HepG2 (cell line): ENCODE measurements around the gene UGT1A7. TPM values are rescaled to one million over a fixed set of nuclear protein-coding genes. Genes with fewer than 3 reads are reported as not detected.

Source experiments
- ATAC-seq: fragments of 200-7000 bp; cut with Tn5 transposase; 3 replicates; pipeline ENCODE4 v1.9.1; 2020; ENCODE audit warnings: mild to moderate bottlenecking, moderate library complexity
- BruUV-seq: library from RNA; stranded (reverse); fragments of 400-500 nt; replicated peaks from 2 replicates; lab custom pipeline; 2021; lab: Mats Ljungman, UMichigan
- CTCF ChIA-PET: fragments of 300-600 bp; formaldehyde crosslinking; extraction: SDS; loops from one replicate; lab custom pipeline; 2021; ENCODE audit warnings: low total read pairs, inconsistent platforms, low intra/inter-chr PET ratio; lab: Yijun Ruan, JAX
- POLR2A ChIA-PET: fragments of 350-600 bp; sonication (Branson Sonifier 250); formaldehyde crosslinking; loops from one replicate; lab custom pipeline; 2020; ENCODE audit warnings: antibody characterized with exemption, inconsistent platforms; lab: Yijun Ruan, JAX
- DNase-seq: peaks from one replicate; pipeline ENCODE4 v3.0.0-alpha.2; 2015; ENCODE audit warnings: low spot score
- FAIRE-seq: peaks from 3 replicates; lab custom pipeline; 2011; peaks lifted over from hg19 to GRCh38; lab: Jason Lieb, UNC
- H2AFZ ChIP-seq: one replicate; pipeline ENCODE4 v1.6.1; 2011; ENCODE audit warnings: low read length, inconsistent platforms
- H3K27ac ChIP-seq: fragments of 300-600 bp; 3 replicates; pipeline ENCODE4 v1.8.0; 2011; ENCODE audit warnings: mixed run types, mild to moderate bottlenecking, mixed read lengths, low read length, inconsistent platforms; ENCODE audit not compliant: insufficient read depth; ENCODE audit errors: extremely low read length
- H3K27me3 ChIP-seq, 2 experiments: fragments of 200-600 bp in 1 of 2; 2 replicates in 1 of 2; 3 replicates in 1 of 2; pipeline versions ENCODE4 v1.6.0 to v1.8.0; 2011; ENCODE audit warnings: low read length in 2 of 2, mild to moderate bottlenecking in 2 of 2, moderate library complexity in 2 of 2, inconsistent platforms in 1 of 2; ENCODE audit not compliant: insufficient read depth in 2 of 2, control insufficient read depth in 1 of 2
- H3K36me3 ChIP-seq, 2 experiments: fragments of 200-600 bp in 1 of 2; replicated peaks in 1 of 2; 2 replicates in 1 of 2; 3 replicates in 1 of 2; pipeline versions ENCODE4 v1.5.1 to v1.8.0; 2011; ENCODE audit warnings: low read length in 2 of 2, inconsistent platforms in 1 of 2; ENCODE audit not compliant: insufficient read depth in 2 of 2, control insufficient read depth in 1 of 2
- H3K4me1 ChIP-seq: 2 replicates; pipeline ENCODE4 v1.5.1; 2012; ENCODE audit warnings: low read length, inconsistent platforms; ENCODE audit not compliant: insufficient read depth
- H3K4me2 ChIP-seq: 2 replicates; pipeline ENCODE4 v1.6.0; 2011; ENCODE audit warnings: low read depth, low read length, inconsistent platforms
- H3K4me3 ChIP-seq, 3 experiments: fragments of 200-600 bp in 1 of 3; sonication (generic), shearing (Covaris generic) in 1 of 3; replicated peaks in 1 of 3; 2 replicates each; pipeline ENCODE4 v1.5.1; 2011 to 2016; ENCODE audit warnings: low read length in 3 of 3, inconsistent platforms in 2 of 3, low read depth in 2 of 3, mild to moderate bottlenecking in 2 of 3, control low read depth in 1 of 3, mixed read lengths in 1 of 3; ENCODE audit not compliant: insufficient read depth in 1 of 3
- H3K79me2 ChIP-seq: one replicate; pipeline ENCODE4 v1.6.1; 2011; ENCODE audit warnings: low read length, inconsistent platforms; ENCODE audit not compliant: insufficient read depth
- H3K9ac ChIP-seq: 2 replicates; pipeline ENCODE4 v1.6.0; 2011; ENCODE audit warnings: mild to moderate bottlenecking, low read depth, low read length, inconsistent platforms; ENCODE audit not compliant: insufficient read depth
- H3K9me3 ChIP-seq: 2 replicates; pipeline ENCODE4 v1.5.1; 2012; ENCODE audit warnings: mild to moderate bottlenecking, low read length
- H4K20me1 ChIP-seq: 2 replicates; pipeline ENCODE4 v1.6.0; 2011; ENCODE audit warnings: inconsistent platforms, mild to moderate bottlenecking, low read length, moderate library complexity; ENCODE audit not compliant: insufficient read depth
- ARHGAP35 ChIP-seq: sonication (generic); formaldehyde crosslinking; IDR thresholded peaks from 2 replicates; pipeline ENCODE4 v1.9.0; 2022; ENCODE audit warnings: mild to moderate bottlenecking, inconsistent platforms, moderate library complexity, missing genetic modification reagents, borderline replicate concordance
- FOXK2 ChIP-seq: fragments of 450-650 bp; IDR thresholded peaks from 2 replicates; pipeline ENCODE4 v1.6.1; 2016
- KLF11 ChIP-seq: IDR thresholded peaks from 2 replicates; pipeline ENCODE4 v1.6.1; 2016; ENCODE audit warnings: missing compliant biosample characterization
- PPARG ChIP-seq: conservative IDR thresholded peaks from 2 replicates; pipeline ENCODE4 v1.6.1; 2016; ENCODE audit warnings: missing biosample characterization, missing genetic modification reagents
- ZNF251 ChIP-seq: sonication (generic); formaldehyde crosslinking; IDR thresholded peaks from 2 replicates; pipeline ENCODE4 v1.9.0; 2021; ENCODE audit warnings: mild to moderate bottlenecking, missing genetic modification reagents
- ZNF510 ChIP-seq: sonication (generic); formaldehyde crosslinking; IDR thresholded peaks from 2 replicates; pipeline ENCODE4 v1.4.0; 2020; ENCODE audit warnings: low read depth, mild to moderate bottlenecking, missing genetic modification reagents
- ZNF607 ChIP-seq: sonication (generic); formaldehyde crosslinking; IDR thresholded peaks from 2 replicates; pipeline ENCODE4 v1.5.1; 2020; ENCODE audit warnings: missing genetic modification reagents, mild to moderate bottlenecking, borderline replicate concordance
- ZNF703 ChIP-seq: sonication (generic); formaldehyde crosslinking; IDR thresholded peaks from 2 replicates; pipeline ENCODE4 v1.5.1; 2020; ENCODE audit warnings: missing genetic modification reagents, mild to moderate bottlenecking, moderate library complexity, borderline replicate concordance
- ZNF788 ChIP-seq: sonication (generic); formaldehyde crosslinking; IDR thresholded peaks from 2 replicates; pipeline ENCODE4 v1.5.0; 2020; ENCODE audit warnings: mild to moderate bottlenecking, missing genetic modification reagents, borderline replicate concordance
- WGBS: methylation state at CpG from one replicate; pipeline ENCODE4 v1.1.6; 2017; ENCODE audit warnings: low lambda C conversion rate; 5-methylcytosine and 5-hydroxymethylcytosine counted together
- in situ Hi-C: cut with HindIII; loops from 2 replicates; pipeline ENCODE4 v1.10.0; 2017; ENCODE audit warnings: low pct_unique_long_range_greater_than_20kb; ENCODE audit not compliant: extremely low pct_ligation_motif_present
- intact Hi-C: fragments of 100-400 bp; cut with micrococcal nuclease; formaldehyde crosslinking; loops from one replicate; pipeline ENCODE4 v1.10.0; 2022; ENCODE audit not compliant: unreplicated experiment
- polyA plus RNA-seq, 8 experiments: library from polyadenylated mRNA; depleted of rRNA in 3 of 8; stranded (reverse) in 7 of 8; unstranded in 1 of 8; fragments of >200 nt; fragmentation: Illumina TruSeq in 4 of 8; extraction: Trizol in 4 of 8; gene quantifications; 2 replicates each; pipeline versions ENCODE4 v1.2.1 to v1.2.3, GENCODE V29; 2011 to 2016; ENCODE audit warnings: low read depth in 4 of 8, missing spikeins in 1 of 8, mixed read lengths in 1 of 8; ENCODE audit not compliant: insufficient read depth in 1 of 8
- total RNA-seq, 5 experiments: library from RNA; depleted of rRNA; stranded (reverse); fragments of >200 nt; fragmentation: Illumina TruSeq; extraction: Trizol; gene quantifications; 2 replicates each; pipeline ENCODE4 v1.2.3, GENCODE V29; 2016; ENCODE audit warnings: low read depth in 1 of 5
- TF ChIP-seq, protein P1 (sequence below): IDR thresholded peaks from 2 replicates; pipeline ENCODE4 v1.4.0; 2020; ENCODE audit warnings: mild to moderate bottlenecking, missing genetic modification reagents
- TF ChIP-seq, protein P2 (sequence below): sonication (generic); formaldehyde crosslinking; IDR thresholded peaks from 2 replicates; pipeline ENCODE4 v1.4.0; 2020; ENCODE audit warnings: missing genetic modification reagents

Gene UGT1A7
- total and polyA plus RNA-seq, 2 of the 13 experiments (the other 11 are each of a cell fraction or from before 2014, with no cell fraction given): not detected

DNA sequence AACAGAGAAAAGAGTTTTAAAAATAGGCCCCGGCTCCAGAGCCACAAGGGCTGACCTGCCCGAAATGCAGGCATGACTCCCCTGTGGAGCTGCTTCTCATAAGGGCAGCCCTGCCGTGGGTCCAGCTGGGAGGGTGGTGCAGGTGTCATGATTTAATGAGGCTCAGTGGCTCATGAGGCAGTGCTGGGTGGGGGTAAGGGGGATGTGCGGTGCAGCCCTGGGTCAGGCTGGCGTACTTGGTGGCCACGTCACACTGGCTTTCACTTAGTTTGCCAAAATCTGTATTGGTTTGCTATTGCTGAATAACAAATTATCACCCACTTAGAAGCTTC lies 139.0 kb downstream of the UGT1A7 start:
- no peak overlapping the region for H2AFZ ChIP-seq
- no peak for DNase-seq
- FAIRE-seq: no peak
- ChIA-PET CTCF (no interaction called here), POLR2A (no interaction called here)
- H3K27ac ChIP-seq: no peak overlapping the region
- H3K9ac ChIP-seq: no peak overlapping the region
- no peak overlapping the region for H3K4me3 ChIP-seq
- ATAC-seq: no peak
- H3K9me3 ChIP-seq: no peaks in the 10 kb centered on the region
- BruUV-seq: no TSS peak
- H3K79me2 ChIP-seq: no peaks in the 10 kb centered on the region
- H4K20me1 ChIP-seq: no peaks in the 10 kb centered on the region
- intact Hi-C loops: no loop called here
- H3K27me3 ChIP-seq: peaks cover 8 to 34% of the 10 kb centered on the region in 2 experiments
- 79% methylated on average over 4 of the region's 6 CpGs for WGBS
- in situ Hi-C loops: no loop called here
- TF ChIP-seq ZNF788 (CRISPR knock-in tag) (no peak), FOXK2 (no peak), ZNF703 (CRISPR knock-in tag) (no peak), ZNF607 (CRISPR knock-in tag) (no peak), KLF11 (CRISPR knock-in tag) (no peak), ZNF510 (CRISPR knock-in tag) (no peak), PPARG (CRISPR knock-in tag) (no peak), ARHGAP35 (no peak), ZNF251 (no peak)
- TF ChIP-seq, protein P1, sequence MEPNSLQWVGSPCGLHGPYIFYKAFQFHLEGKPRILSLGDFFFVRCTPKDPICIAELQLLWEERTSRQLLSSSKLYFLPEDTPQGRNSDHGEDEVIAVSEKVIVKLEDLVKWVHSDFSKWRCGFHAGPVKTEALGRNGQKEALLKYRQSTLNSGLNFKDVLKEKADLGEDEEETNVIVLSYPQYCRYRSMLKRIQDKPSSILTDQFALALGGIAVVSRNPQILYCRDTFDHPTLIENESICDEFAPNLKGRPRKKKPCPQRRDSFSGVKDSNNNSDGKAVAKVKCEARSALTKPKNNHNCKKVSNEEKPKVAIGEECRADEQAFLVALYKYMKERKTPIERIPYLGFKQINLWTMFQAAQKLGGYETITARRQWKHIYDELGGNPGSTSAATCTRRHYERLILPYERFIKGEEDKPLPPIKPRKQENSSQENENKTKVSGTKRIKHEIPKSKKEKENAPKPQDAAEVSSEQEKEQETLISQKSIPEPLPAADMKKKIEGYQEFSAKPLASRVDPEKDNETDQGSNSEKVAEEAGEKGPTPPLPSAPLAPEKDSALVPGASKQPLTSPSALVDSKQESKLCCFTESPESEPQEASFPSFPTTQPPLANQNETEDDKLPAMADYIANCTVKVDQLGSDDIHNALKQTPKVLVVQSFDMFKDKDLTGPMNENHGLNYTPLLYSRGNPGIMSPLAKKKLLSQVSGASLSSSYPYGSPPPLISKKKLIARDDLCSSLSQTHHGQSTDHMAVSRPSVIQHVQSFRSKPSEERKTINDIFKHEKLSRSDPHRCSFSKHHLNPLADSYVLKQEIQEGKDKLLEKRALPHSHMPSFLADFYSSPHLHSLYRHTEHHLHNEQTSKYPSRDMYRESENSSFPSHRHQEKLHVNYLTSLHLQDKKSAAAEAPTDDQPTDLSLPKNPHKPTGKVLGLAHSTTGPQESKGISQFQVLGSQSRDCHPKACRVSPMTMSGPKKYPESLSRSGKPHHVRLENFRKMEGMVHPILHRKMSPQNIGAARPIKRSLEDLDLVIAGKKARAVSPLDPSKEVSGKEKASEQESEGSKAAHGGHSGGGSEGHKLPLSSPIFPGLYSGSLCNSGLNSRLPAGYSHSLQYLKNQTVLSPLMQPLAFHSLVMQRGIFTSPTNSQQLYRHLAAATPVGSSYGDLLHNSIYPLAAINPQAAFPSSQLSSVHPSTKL (CRISPR knock-in tag): no peak
- TF ChIP-seq, protein P2, sequence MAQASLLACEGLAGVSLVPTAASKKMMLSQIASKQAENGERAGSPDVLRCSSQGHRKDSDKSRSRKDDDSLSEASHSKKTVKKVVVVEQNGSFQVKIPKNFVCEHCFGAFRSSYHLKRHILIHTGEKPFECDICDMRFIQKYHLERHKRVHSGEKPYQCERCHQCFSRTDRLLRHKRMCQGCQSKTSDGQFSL: no peak
- H3K4me2 ChIP-seq: no peak overlapping the region
- H3K36me3 ChIP-seq: no peaks in the 10 kb centered on the region
- peaks cover 23% of the 10 kb centered on the region for H3K4me1 ChIP-seq
